Cardiac muscle cell (in vitro differentiated cells and primary cell): ENCODE measurements around the gene KRTAP6-2. TPM values are rescaled to one million over a fixed set of nuclear protein-coding genes. Genes with fewer than 3 reads are reported as not detected.

ENCODE experiments used
- DNase-seq, 2 donors: peaks; one replicate each; pipeline versions ENCODE4 v3.0.0 to v3.0.0-alpha.2; 2010 to 2017; ENCODE audit warnings: low read depth in 1 of 2, low spot score in 1 of 2
- H3K27ac ChIP-seq: fragments of 200-600 bp; sonication (generic); 2 replicates; pipeline ENCODE4 v1.5.1; 2016
- H3K27me3 ChIP-seq: fragments of 200-600 bp; sonication (generic); 2 replicates; pipeline ENCODE4 v1.6.0; 2016; ENCODE audit warnings: control low read depth
- H3K36me3 ChIP-seq: fragments of 200-600 bp; sonication (generic); 2 replicates; pipeline ENCODE4 v1.5.1; 2016; ENCODE audit warnings: control low read depth
- H3K4me1 ChIP-seq: fragments of 200-600 bp; sonication (generic); 2 replicates; pipeline ENCODE4 v1.8.1; 2017; ENCODE audit warnings: low read depth, mild to moderate bottlenecking, mixed run types
- H3K4me3 ChIP-seq: fragments of 200-600 bp; sonication (generic); 2 replicates; pipeline ENCODE4 v1.5.1; 2016; ENCODE audit warnings: mild to moderate bottlenecking
- H3K9me3 ChIP-seq: fragments of 200-600 bp; sonication (generic); 2 replicates; pipeline ENCODE4 v1.5.1; 2017; ENCODE audit warnings: low read depth, mild to moderate bottlenecking, control low read depth
- polyA plus RNA-seq: library from polyadenylated mRNA; unstranded; fragments of >200 nt; fragmentation: Nextera tagmentation; extraction: Ambion mirVana; gene quantifications from 2 replicates; pipeline ENCODE4 v1.2.1, GENCODE V29; 2016
- total RNA-seq: library from RNA; depleted of rRNA; stranded (reverse); fragments of >200 nt; gene quantifications from 2 replicates; pipeline ENCODE4 v1.2.3, GENCODE V29; 2016
- TF ChIP-seq, protein P1 (sequence below): IDR thresholded peaks from 2 replicates; pipeline ENCODE4 v1.5.1; 2012; ENCODE audit warnings: low read depth, mild to moderate bottlenecking, low read length

The KRTAP6-2 gene, protein sequence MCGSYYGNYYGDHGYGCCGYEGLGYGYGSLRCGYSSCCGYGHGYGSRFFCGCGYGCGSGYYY
- total RNA-seq (not detected in 2 replicates), polyA plus RNA-seq (not detected in 2 replicates)

DNA sequence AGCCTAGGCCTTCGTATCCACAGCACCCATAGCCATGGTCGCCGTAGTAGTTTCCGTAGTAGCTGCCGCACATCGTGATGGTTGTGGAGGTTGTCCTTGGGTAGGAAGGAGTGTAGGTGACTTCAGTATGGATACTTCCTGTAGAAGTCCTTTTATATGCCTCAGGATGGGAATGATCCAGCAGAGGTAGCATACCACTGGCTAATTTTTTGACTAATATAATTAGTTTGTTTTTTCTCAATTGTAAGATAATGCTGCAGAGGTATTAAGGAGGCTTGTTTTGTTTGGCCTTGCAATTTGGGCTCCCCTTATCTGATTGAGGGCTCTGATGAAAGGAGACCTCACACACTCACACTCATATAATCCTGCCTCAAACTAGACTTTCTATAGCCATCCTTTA, at the start of gene KRTAP6-2:
KRTAP6-2 (minus strand) TSS at position 101 of the 400 bp plus-strand sequence; CDS start at position 73, 28 bp downstream.
- Histone ChIP-seq H3K4me3 (no peak within 1 kb of the TSS), H3K27me3 (no peaks in the 10 kb centered on the region), H3K27ac (no peak within 1 kb of the TSS), H3K36me3 (no peaks in the 10 kb centered on the region), H3K4me1 (no peaks in the 10 kb centered on the region), H3K9me3 (no peaks in the 10 kb centered on the region)
- DNase-seq = no peak
- TF ChIP-seq, protein P1, sequence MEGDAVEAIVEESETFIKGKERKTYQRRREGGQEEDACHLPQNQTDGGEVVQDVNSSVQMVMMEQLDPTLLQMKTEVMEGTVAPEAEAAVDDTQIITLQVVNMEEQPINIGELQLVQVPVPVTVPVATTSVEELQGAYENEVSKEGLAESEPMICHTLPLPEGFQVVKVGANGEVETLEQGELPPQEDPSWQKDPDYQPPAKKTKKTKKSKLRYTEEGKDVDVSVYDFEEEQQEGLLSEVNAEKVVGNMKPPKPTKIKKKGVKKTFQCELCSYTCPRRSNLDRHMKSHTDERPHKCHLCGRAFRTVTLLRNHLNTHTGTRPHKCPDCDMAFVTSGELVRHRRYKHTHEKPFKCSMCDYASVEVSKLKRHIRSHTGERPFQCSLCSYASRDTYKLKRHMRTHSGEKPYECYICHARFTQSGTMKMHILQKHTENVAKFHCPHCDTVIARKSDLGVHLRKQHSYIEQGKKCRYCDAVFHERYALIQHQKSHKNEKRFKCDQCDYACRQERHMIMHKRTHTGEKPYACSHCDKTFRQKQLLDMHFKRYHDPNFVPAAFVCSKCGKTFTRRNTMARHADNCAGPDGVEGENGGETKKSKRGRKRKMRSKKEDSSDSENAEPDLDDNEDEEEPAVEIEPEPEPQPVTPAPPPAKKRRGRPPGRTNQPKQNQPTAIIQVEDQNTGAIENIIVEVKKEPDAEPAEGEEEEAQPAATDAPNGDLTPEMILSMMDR = no peak

DNA sequence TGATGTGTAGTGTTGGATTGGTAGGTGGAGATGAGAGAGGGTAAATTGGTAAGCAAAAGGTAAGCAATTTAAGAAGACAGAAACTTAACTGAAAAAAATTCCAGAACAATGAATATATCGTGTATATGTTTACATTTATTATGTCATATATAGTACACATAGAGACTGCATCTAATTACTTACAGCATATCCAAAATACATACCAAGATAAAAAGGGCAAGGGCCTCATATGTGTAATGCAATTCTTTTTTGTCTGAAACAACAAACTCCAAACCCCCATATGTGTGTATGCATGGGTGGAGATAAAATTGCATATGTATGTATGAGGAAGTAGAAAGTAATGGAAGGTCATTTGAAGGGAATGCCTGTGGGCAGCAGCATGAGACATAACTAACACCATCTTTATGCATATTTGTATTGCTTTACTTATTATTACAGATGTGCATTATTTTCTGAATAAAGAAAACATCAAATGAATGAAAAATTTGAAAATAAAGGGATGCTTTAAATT, 48.3 kb upstream of the KRTAP6-2 start:
- H3K36me3 ChIP-seq = no peaks in the 10 kb centered on the region
- DNase-seq = no peak
- no peaks in the 10 kb centered on the region for H3K27me3 ChIP-seq
- TF ChIP-seq, protein P1 = no peak
- H3K9me3 ChIP-seq = no peaks in the 10 kb centered on the region
- H3K4me3 ChIP-seq = no peak overlapping the region
- no peak overlapping the region for H3K27ac ChIP-seq
- H3K4me1 ChIP-seq = no peaks in the 10 kb centered on the region

DNA sequence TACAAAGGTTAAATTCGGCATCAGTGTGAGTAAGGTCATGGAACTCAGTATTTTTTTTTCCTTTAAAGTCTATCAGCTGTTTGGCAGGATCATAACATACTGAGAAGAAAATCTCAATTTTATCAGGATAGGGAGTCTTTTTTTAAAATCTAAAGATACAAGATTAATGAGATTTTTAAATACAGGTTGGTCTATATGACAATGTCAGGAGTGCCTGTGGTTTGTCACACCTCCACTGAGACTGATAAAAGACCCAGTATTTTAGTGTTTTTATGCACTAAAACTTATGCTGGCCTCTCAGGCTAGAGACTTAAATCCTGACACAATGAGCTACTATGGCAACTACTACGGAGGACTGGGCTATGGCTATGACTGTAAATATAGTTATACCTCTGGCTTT, 43.9 kb upstream of the KRTAP6-2 start, which contains the start of gene KRTAP20-3:
KRTAP20-3 (plus strand) TSS at position 301 of the 400 bp plus-strand sequence.
- Histone ChIP-seq H3K4me1 (no peaks in the 10 kb centered on the region), H3K27me3 (no peaks in the 10 kb centered on the region), H3K9me3 (no peaks in the 10 kb centered on the region), H3K4me3 (no peak within 1 kb of the TSS), H3K36me3 (no peaks in the 10 kb centered on the region), H3K27ac (no peak within 1 kb of the TSS)
- no peak for DNase-seq
- TF ChIP-seq, protein P1 = no peak

DNA sequence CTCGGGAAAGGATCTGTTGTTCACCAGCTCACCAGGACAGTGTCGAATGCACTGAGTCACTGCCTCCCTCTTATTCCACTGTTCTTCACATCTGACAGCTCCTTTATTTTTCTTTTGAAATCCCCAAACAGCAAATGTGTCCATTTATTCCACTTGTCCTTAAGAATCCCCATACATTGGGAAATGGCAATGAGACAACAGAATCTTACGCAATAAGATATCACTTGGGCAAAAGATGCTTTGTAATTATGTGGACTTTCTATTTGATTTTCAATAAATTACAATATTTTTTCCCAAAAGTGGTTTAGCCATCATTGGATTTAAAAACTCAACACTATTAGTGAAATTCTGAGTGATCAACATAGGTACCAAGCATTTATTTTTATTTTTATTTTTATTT, 40.0 kb upstream of the KRTAP6-2 start:
- Histone ChIP-seq H3K9me3 (no peaks in the 10 kb centered on the region), H3K4me1 (no peaks in the 10 kb centered on the region), H3K4me3 (no peak overlapping the region), H3K27me3 (no peaks in the 10 kb centered on the region), H3K36me3 (no peaks in the 10 kb centered on the region), H3K27ac (no peak overlapping the region)
- DNase-seq = no peak
- TF ChIP-seq, protein P1 = no peak

DNA sequence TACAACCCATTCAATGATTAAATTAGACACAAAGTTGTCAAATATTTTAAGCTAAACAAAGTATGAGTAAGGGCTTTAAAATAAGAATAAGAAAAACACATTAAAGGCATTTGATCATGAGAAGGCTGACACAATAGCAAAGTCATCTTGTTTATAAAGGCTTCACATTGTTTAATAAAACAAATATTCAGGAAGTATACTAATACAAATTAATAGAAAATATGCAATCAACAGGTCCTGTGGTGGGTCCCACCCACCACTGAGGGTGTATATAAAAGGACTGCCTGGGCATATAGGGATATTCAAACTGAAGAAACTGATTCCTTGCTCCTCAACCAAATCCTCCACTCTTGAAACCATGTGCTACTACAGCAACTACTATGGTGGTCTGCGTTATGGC, 36.2 kb upstream of the KRTAP6-2 start, which contains the start of gene KRTAP20-2:
KRTAP20-2 (plus strand) TSS at position 301 of the 400 bp plus-strand sequence; CDS start at position 359, 58 bp downstream.
- H3K36me3 ChIP-seq = no peaks in the 10 kb centered on the region
- no peak for DNase-seq

More for the DNA sequence above, 36.2 kb upstream of the KRTAP6-2 start, which contains the start of gene KRTAP20-2:
- H3K4me1 ChIP-seq = no peaks in the 10 kb centered on the region
- H3K9me3 ChIP-seq = no peaks in the 10 kb centered on the region
- TF ChIP-seq, protein P1 = no peak
- no peaks in the 10 kb centered on the region for H3K27me3 ChIP-seq
- no peak within 1 kb of the TSS for H3K4me3 ChIP-seq
- no peak within 1 kb of the TSS for H3K27ac ChIP-seq
